Fibroblast of mammary gland (primary cell): ENCODE measurements around the gene SPPL3.

Experiments
- DNase-seq: peaks from one replicate; pipeline ENCODE4 v3.0.0-alpha.2; 2010; ENCODE audit warnings: low read depth
- H3K4me3 ChIP-seq: 2 replicates; pipeline ENCODE4 v1.5.1; 2011; ENCODE audit warnings: low read depth, mild to moderate bottlenecking, low read length, moderate library complexity; ENCODE audit not compliant: control insufficient read depth
- TF ChIP-seq, protein P1 (sequence below): conservative IDR thresholded peaks from 2 replicates; pipeline ENCODE4 v1.5.1; 2011; ENCODE audit warnings: low read depth, low read length, inconsistent platforms; ENCODE audit not compliant: control insufficient read depth, insufficient read depth

SPPL3 gene

GRCh38 chr12:120725659-120726509 lies 178.3 kb downstream of the SPPL3 start, which contains the start of gene ACADS:
Gene ACADS (plus strand): TSS chr12:120725826. CDS start chr12:120725886, 60 bp downstream.
- peak within 1 kb of the TSS; percentile 62 for H3K4me3 ChIP-seq
- peak; percentile 70 for DNase-seq
- TF ChIP-seq, protein P1, sequence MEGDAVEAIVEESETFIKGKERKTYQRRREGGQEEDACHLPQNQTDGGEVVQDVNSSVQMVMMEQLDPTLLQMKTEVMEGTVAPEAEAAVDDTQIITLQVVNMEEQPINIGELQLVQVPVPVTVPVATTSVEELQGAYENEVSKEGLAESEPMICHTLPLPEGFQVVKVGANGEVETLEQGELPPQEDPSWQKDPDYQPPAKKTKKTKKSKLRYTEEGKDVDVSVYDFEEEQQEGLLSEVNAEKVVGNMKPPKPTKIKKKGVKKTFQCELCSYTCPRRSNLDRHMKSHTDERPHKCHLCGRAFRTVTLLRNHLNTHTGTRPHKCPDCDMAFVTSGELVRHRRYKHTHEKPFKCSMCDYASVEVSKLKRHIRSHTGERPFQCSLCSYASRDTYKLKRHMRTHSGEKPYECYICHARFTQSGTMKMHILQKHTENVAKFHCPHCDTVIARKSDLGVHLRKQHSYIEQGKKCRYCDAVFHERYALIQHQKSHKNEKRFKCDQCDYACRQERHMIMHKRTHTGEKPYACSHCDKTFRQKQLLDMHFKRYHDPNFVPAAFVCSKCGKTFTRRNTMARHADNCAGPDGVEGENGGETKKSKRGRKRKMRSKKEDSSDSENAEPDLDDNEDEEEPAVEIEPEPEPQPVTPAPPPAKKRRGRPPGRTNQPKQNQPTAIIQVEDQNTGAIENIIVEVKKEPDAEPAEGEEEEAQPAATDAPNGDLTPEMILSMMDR = no peak

DNA sequence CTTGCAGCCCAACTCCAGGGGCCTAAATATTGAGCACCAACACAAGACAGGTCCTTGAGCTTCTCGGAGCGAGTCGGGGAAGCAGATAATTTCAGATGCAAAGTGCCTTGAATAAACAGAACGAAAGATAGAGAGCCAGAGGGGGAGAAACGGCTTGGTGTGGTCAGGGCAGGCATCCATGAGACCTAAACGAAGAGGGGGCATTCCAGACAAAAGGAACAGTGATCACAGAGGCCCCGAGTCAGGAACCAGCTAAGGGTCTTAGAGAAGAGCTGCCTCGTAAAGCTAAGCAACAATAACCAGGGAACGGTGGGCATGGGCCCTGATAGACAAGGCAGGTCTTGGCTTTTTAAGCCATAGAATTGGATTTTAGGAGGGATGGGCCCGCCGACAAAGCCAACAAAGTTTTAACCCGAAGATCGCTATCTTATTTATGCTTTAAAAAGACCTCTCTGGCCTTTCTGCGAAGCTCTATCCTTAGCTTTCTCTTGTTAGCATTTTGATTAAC lies 179.0 kb downstream of the SPPL3 start:
- H3K4me3 ChIP-seq = peak overlapping the region; percentile 62
- DNase-seq = no peak
- TF ChIP-seq, protein P1 = no peak

DNA sequence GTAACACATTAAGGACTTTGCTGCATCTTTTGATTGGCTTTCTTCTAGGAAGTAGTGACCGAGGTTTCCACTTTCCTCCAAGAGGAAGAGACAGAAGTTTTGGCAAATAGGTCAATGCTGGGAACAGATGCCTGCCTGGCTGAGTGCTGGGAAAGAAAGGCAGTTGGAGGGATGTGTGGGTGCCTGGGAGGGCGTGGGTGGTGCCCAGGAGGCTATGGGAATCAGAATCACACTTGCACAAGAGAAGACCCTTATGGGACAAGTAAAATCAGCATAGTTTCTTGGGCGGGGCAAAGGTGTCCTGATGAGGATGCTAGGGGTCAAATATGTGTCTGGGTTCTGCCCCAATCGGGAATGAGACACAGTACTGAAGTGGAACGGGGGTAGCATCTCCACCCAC lies 179.4 kb downstream of the SPPL3 start:
- H3K4me3 ChIP-seq = no peak overlapping the region
- DNase-seq = no peak
- TF ChIP-seq, protein P1 = no peak

- DNase-seq = no peak
- no peak overlapping the region for H3K4me3 ChIP-seq
- TF ChIP-seq, protein P1 = no peak
These were observed 181.4 kb downstream of the SPPL3 start for GRCh38 chr12:120722784-120723183.

GRCh38 chr12:120721866-120722265 lies 182.3 kb downstream of the SPPL3 start:
- TF ChIP-seq, protein P1 = no peak
- no peak for DNase-seq
- H3K4me3 ChIP-seq = no peak overlapping the region

DNA sequence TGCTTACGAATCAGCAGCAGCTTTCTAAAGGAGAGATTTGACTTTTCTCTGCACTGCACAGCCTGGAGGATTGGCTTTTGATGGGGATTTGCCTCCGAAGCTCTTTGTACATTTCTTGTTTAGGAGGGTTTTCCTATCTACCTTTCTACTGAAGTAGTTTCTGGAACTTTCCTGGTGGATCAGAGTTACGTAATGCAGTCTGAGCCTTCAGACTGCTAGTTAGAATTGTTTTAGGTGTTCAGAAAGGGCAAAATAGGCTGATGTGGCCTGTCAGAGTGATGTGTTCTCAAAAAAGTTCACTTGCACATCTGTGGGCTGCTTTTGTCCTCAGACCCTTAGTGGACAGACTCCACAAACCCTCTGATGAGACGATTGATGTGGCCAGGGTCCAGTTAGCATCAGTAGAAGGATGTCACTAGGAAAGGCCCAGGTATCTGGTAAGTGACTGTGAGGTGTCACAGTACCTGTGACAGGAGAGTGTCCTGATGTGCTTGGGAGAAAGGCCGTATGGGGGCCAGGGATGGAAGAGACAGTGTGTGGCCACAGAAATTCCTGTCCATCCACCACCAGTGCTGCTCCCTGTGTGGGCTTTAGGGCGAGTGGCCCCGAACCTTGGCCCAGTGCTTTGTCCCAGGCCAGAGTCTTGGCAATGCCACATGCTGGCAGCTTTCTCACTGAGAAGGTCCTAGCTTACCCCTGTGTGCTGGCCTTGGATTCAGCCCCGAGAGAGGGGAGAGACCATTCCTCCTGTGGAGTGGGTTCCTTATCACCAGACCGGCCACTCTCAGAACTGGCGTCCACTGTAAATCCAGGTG lies 183.0 kb downstream of the SPPL3 start:
- no peak overlapping the region for H3K4me3 ChIP-seq
- DNase-seq = no peak
- TF ChIP-seq, protein P1 = no peak
